Measurements from ENCODE around the gene ADAMTS12.
"Not testable (repeated sequence)": the region's sequence is repeated elsewhere in the genome, so short reads cannot be mapped to it uniquely, and the experiment has no call there.

The ADAMTS12 gene

DNA sequence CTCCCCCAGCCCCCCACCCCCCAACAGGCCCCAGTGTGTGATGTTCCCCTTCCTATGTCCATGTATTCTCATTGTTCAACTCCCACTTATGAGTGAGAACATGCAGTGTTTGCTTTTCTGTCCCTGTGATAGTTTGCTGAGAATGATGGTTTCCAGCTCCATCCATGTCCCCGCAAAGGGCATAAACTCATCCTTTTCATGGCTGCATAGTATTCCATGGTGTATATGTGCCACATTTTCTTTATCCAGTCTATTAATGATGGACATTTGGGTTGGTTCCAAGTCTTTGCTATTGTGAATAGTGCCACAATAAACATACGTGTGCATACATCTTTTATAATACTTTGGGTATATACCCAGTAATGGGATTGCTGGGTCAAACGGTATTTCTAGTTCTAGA is 23.1 kb upstream of the ADAMTS12 start:
- DNase-seq, result not testable (repeated sequence)

DNA sequence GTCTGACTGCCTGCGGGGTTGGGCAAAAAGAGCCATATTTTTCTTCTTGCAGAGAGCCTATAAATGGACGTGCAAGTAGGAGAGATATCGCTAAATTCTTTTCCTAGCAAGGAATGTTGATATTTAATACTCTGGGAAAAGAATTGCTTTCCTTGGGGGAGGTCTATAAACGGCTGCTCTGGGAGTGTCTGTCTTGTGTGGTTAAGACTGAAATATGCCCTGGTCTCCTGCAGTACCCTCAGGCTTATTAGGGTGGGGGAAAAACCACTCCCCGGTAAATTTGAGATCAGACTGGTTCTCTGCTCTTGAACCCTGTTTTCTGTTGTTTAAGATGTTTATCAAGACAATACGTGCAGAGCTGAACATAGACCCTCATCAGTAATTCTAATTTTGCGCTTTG is 14.5 kb upstream of the ADAMTS12 start:
- DNase-seq, result not testable (repeated sequence)

DNA sequence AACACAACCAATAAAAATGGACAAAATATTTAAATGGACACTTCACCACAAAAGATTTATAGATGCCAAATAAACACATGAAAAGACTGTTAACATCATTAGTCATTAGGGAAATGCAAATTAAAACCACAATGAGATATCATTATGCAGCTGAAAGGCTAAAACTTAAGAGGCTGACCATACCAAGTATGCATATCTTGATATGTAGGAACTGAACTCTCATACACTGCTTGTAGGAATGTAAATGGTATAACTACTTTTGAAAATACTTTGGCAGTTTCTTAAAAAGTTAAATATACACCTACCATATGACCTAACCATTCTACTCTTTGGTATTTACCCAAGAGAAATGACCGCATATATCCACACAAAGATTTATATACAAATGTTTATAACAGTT is 13.6 kb upstream of the ADAMTS12 start:
- DNase-seq, result no peak

DNA sequence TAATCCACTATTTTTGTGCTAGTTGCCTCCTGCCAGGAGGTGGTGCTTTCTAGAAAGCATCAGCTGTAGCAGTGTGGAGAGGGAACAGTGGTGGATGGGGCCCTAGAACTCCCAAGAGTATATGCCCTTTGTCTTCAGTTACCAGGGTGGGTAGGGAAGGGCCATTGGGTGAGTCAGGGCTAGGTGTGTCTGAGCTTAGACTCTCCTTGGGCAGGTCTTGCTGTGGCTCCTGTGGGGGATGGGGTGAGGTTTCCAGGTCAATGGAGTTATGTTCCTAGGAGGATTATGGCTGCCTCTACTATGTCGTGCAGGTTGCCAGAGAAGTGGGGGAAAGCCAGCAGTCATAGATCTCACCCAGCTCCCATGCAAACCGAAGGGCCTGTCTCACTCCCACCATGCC is 11.3 kb upstream of the ADAMTS12 start:
- no peak for DNase-seq

- no peak for DNase-seq
Observed at GRCh38 chr5:33901156-33901555, 9.4 kb upstream of the ADAMTS12 start.

DNA sequence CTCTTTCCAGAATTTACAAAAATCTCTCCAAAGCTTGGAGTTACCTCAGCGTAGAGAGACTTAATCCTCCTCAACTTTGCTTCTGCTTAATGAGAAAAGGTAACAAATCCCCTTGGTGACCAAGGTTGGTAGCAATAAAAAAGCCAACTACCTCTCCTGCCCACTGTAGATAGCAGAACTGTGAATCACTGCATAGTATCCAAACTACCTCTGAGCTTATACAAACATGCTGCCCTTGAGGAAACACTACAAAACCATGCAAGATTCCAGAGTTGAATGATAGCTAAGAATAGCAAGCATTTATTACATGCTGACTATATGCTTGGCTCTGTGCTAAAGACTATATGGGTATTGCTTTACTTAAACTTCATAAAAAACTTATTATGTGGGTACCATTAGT is 2.8 kb upstream of the ADAMTS12 start:
- no peak for DNase-seq

- DNase-seq, result no peak
Observed at GRCh38 chr5:33892620-33893137, 889 bp upstream of the ADAMTS12 start.

GRCh38 chr5:33891446-33891787 is 373 bp downstream of the ADAMTS12 start:
- no peak for DNase-seq

- DNase-seq, result no peak
Observed at GRCh38 chr5:33890131-33891032, 1.4 kb downstream of the ADAMTS12 start.

DNA sequence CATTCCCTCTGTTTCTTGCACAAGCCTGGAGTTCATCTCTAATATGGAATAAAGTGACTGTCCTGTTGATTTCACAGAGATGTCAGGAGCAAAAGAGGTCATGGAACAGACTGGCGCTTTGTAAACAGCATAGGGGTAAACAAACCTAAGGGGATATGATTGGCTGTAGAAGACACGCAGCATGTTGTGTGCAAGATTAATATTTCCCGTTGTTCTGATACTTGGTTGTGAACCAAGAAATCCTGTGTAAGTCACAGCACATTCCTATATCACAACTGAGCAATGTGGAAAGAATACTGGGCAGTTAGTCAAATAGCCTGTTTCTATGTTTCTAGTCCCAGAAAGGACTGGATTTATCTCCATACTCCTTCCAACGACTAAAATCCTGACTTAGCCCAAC is 3.2 kb downstream of the ADAMTS12 start:
- DNase-seq, result no peak

- DNase-seq, result no peak
Observed at GRCh38 chr5:33887268-33887667, 4.5 kb downstream of the ADAMTS12 start.

- DNase-seq, result no peak
Observed at GRCh38 chr5:33886283-33886682, 5.5 kb downstream of the ADAMTS12 start.

DNA sequence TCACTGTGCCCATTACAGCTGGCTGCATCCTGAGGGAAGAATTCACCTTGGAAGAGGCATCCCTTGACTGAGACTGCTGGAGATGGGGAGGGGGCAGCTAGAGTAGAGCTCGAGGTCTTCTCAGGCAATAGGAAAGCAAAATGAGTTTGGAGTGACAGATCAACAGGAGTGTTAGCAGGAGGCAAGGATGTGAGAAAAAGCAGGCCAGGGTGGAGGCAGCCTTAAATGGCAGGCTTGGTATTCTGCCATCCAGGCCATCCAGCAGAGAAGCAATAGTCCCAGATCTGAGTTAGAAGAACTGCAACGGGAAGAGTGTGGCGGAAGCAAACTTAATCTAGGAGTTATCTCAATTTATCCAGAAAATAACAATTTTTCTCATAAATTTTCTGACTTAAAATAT is 6.1 kb downstream of the ADAMTS12 start:
- DNase-seq, result no peak

GRCh38 chr5:33883482-33883881 is 8.3 kb downstream of the ADAMTS12 start:
- no peak for DNase-seq

DNA sequence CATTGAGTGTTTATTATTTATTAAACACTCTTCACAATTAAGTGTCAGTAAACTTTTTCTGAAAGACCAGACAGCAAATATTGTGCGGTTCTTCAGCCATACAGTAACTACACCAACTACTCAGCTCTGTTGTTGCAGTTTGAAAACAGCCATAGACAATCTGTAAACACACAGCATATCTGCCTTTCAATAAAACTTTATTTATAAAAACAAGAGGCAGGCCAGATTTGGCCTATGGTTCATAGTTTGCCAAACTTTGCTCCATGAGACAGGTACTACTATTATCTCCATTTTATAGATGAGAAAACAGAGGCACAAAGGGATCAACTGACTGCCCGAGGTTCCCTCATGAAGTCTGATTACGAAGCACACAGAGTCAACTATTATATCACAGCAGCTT is 11.5 kb downstream of the ADAMTS12 start:
- DNase-seq, result no peak

DNA sequence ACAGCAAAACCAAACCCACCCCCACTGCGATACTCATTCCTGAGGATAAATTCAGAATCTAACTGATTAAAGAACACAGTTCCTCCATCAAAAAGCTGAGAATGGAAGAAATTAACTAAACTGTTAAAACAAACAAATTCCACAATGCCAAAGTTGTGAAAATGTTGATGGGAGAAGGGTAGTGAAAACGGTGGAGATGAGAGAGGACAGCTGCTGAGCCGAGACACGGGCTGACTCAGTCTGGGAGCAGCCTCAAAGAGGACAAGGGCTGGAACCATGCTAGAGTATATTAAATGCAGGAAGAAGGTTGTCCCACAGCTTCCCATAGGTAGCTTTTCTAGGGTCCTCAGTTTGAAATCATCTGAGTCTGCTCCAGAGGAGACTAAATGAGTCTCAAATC is 14.3 kb downstream of the ADAMTS12 start:
- DNase-seq, result no peak

DNA sequence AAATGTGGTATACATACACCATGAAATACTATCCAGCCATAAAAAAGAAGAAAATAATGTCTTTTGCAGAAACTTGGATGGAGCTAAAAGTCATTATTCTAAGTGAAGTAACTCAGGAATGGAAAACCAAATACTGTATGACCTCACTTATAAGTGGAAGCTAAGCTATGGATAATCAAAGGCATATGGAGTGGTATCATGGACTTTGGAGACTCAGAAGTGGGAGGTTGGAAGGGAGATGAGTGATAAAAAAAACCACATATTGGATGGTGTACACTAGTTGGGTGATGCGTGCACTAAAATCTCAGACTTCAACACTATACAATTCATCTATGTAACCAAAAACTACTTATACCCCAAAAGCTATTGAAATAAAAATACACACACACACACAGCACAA is 24.5 kb downstream of the ADAMTS12 start:
- no peak for DNase-seq

GRCh38 chr5:33859177-33859576 is 32.6 kb downstream of the ADAMTS12 start:
- DNase-seq, result not testable (repeated sequence)

- DNase-seq, result no peak
Observed at GRCh38 chr5:33857037-33857436, 34.8 kb downstream of the ADAMTS12 start.

- no peak for DNase-seq
Observed at GRCh38 chr5:33855396-33855795, 36.4 kb downstream of the ADAMTS12 start.

DNA sequence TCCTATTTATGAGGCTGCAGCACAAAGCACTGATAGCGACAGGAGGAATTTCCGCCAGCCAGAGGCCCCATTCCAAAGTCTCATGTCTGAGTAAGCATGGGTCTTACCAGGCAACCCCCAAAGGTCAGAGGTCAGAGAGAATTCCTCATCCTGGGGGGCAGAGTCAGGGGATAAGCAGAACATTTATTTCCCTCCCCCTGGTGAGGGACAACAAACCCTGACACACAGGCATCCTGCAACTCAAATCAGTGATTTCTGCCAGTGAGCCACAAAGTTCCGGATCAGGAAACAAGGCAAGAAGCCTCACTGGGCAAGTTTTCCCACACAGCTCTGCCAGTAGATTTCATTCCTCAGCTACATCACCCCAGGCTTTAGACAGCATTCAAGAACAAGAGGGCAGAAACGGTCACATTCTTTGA is 37.0 kb downstream of the ADAMTS12 start:
- no peak for DNase-seq

GRCh38 chr5:33852837-33853236 is 39.0 kb downstream of the ADAMTS12 start:
- DNase-seq, result no peak

GRCh38 chr5:33852319-33852718 is 39.5 kb downstream of the ADAMTS12 start:
- no peak for DNase-seq
